HepG2 (cell line): ENCODE data around the gene NOTUM. TPM values are rescaled to one million over a fixed set of nuclear protein-coding genes. Genes with fewer than 3 reads are reported as not detected.

Experiments used
- AGO1 ChIP-seq: fragments of 200-400 bp; formaldehyde crosslinking; IDR thresholded peaks from 2 replicates; pipeline ENCODE4 v1.6.1; 2017; ENCODE audit warnings: mild to moderate bottlenecking, low read depth, low read length, moderate library complexity; ENCODE audit not compliant: poor library complexity, severe bottlenecking
- CBFB ChIP-seq: sonication (generic); formaldehyde crosslinking; IDR thresholded peaks from 2 replicates; pipeline ENCODE4 v1.4.0; 2020; ENCODE audit warnings: missing genetic modification reagents
- HDAC1 ChIP-seq: sonication (generic); formaldehyde crosslinking; IDR thresholded peaks from 2 replicates; pipeline ENCODE4 v1.5.1; 2020; ENCODE audit warnings: mild to moderate bottlenecking, missing genetic modification reagents
- KLF9 ChIP-seq: IDR thresholded peaks from 2 replicates; pipeline ENCODE4 v1.6.1; 2016; ENCODE audit warnings: low read depth
- MAZ ChIP-seq, 2 experiments: sonication (generic) in 1 of 2; formaldehyde crosslinking in 1 of 2; IDR thresholded peaks; 2 replicates each; pipeline versions ENCODE4 v1.5.0 to v1.6.1; 2012 to 2020; ENCODE audit warnings: low read depth in 2 of 2, mild to moderate bottlenecking in 2 of 2, borderline replicate concordance in 1 of 2, improper control_type of control experiment in 1 of 2, low read length in 1 of 2, missing genetic modification reagents in 1 of 2, moderate library complexity in 1 of 2
- MEIS2 ChIP-seq: sonication (generic); formaldehyde crosslinking; IDR thresholded peaks from 2 replicates; pipeline ENCODE4 v1.9.0; 2021; ENCODE audit warnings: mild to moderate bottlenecking, missing genetic modification reagents
- NR3C1 ChIP-seq: sonication (generic); formaldehyde crosslinking; IDR thresholded peaks from 2 replicates; pipeline ENCODE4 v1.4.0; 2020; ENCODE audit warnings: missing genetic modification reagents
- RFXANK ChIP-seq: IDR thresholded peaks from 2 replicates; pipeline ENCODE4 v1.6.1; 2016
- SIN3A ChIP-seq: IDR thresholded peaks from 2 replicates; pipeline ENCODE4 v1.6.1; 2011; ENCODE audit warnings: low read depth, mild to moderate bottlenecking, control low read depth, low read length, borderline replicate concordance
- TMF1 ChIP-seq: sonication (generic); formaldehyde crosslinking; IDR thresholded peaks from 2 replicates; pipeline ENCODE4 v1.8.1; 2022; ENCODE audit warnings: low read depth, missing genetic modification reagents
- UBTF ChIP-seq: sonication (generic); formaldehyde crosslinking; IDR thresholded peaks from 2 replicates; pipeline ENCODE4 v1.4.0; 2020; ENCODE audit warnings: mild to moderate bottlenecking, missing genetic modification reagents
- ZBTB14 ChIP-seq: sonication (generic); formaldehyde crosslinking; IDR thresholded peaks from 2 replicates; pipeline ENCODE4 v1.4.0; 2020; ENCODE audit warnings: missing genetic modification reagents
- ZBTB2 ChIP-seq: sonication (generic); formaldehyde crosslinking; IDR thresholded peaks from 2 replicates; pipeline ENCODE4 v1.8.0; 2022; ENCODE audit warnings: low read depth, missing genetic modification reagents
- ZC3H4 ChIP-seq: sonication (generic); formaldehyde crosslinking; IDR thresholded peaks from 2 replicates; pipeline ENCODE4 v1.4.0; 2020; ENCODE audit warnings: missing genetic modification reagents, borderline replicate concordance
- ZNF280B ChIP-seq: sonication (generic); formaldehyde crosslinking; IDR thresholded peaks from 2 replicates; pipeline ENCODE4 v1.5.0; 2020; ENCODE audit warnings: missing genetic modification reagents, mild to moderate bottlenecking, borderline replicate concordance
- ZNF563 ChIP-seq: sonication (generic); formaldehyde crosslinking; IDR thresholded peaks from 2 replicates; pipeline ENCODE4 v1.8.0; 2022; ENCODE audit warnings: mild to moderate bottlenecking, moderate library complexity, missing genetic modification reagents
- ZNF597 ChIP-seq: sonication (generic); formaldehyde crosslinking; IDR thresholded peaks from 2 replicates; pipeline ENCODE4 v1.5.0; 2020; ENCODE audit warnings: missing genetic modification reagents
- ZNF740 ChIP-seq: sonication (generic); formaldehyde crosslinking; IDR thresholded peaks from 2 replicates; pipeline ENCODE4 v1.4.0; 2020; ENCODE audit warnings: missing genetic modification reagents
- ZNF75D ChIP-seq: sonication (generic); formaldehyde crosslinking; IDR thresholded peaks from 2 replicates; pipeline ENCODE4 v1.8.1; 2023; ENCODE audit warnings: missing genetic modification reagents, mild to moderate bottlenecking, borderline replicate concordance
- ZNF773 ChIP-seq: sonication (generic); formaldehyde crosslinking; IDR thresholded peaks from 2 replicates; pipeline ENCODE4 v1.4.0; 2020; ENCODE audit warnings: missing genetic modification reagents, borderline replicate concordance
- ZNF775 ChIP-seq: sonication (generic); formaldehyde crosslinking; IDR thresholded peaks from 2 replicates; pipeline ENCODE4 v1.4.0; 2020; ENCODE audit warnings: missing genetic modification reagents, mild to moderate bottlenecking, moderate library complexity, borderline replicate concordance
- ZNF883 ChIP-seq: sonication (generic); formaldehyde crosslinking; IDR thresholded peaks from 2 replicates; pipeline ENCODE4 v1.5.1; 2020; ENCODE audit warnings: mild to moderate bottlenecking, missing genetic modification reagents; ENCODE audit errors: not compliant biosample characterization
- polyA plus RNA-seq, 8 experiments: library from polyadenylated mRNA; depleted of rRNA in 3 of 8; stranded (reverse) in 7 of 8; unstranded in 1 of 8; fragments of >200 nt; fragmentation: Illumina TruSeq in 4 of 8; extraction: Trizol in 4 of 8; gene quantifications; 2 replicates each; pipeline versions ENCODE4 v1.2.1 to v1.2.3, GENCODE V29; 2011 to 2016; ENCODE audit warnings: low read depth in 4 of 8, missing spikeins in 1 of 8, mixed read lengths in 1 of 8; ENCODE audit not compliant: insufficient read depth in 1 of 8
- total RNA-seq, 5 experiments: library from RNA; depleted of rRNA; stranded (reverse); fragments of >200 nt; fragmentation: Illumina TruSeq; extraction: Trizol; gene quantifications; 2 replicates each; pipeline ENCODE4 v1.2.3, GENCODE V29; 2016; ENCODE audit warnings: low read depth in 1 of 5

Gene NOTUM
- total and polyA plus RNA-seq, 2 of the 13 experiments (the other 11 are each of a cell fraction or from before 2014, with no cell fraction given) = 150 to 160 TPM

GRCh38 chr17:81961087-81961511, at the start of gene NOTUM (continued):
- TF ChIP-seq ZBTB14 (CRISPR knock-in tag) (no peak), RFXANK (no peak), ZNF775 (no peak), NR3C1 (CRISPR knock-in tag) (no peak), ZC3H4 (CRISPR knock-in tag) (no peak), HDAC1 (CRISPR knock-in tag) (0 out of 2 replicates have a peak, but pooled peaks have one; percentile 5), ZNF563 (no peak), ZNF597 (CRISPR knock-in tag) (no peak), ZNF280B (CRISPR knock-in tag) (no peak), TMF1 (CRISPR knock-in tag) (no peak), UBTF (CRISPR knock-in tag) (peak; percentile 39; the same call in 1 of the 2 replicates), MAZ (IDR thresholded peaks at IDR 0.05; ENCODE audit: borderline replicate concordance, low read depth, low read length) (peak; percentile 83), MAZ (CRISPR knock-in tag; IDR thresholded peaks at IDR 0.05; ENCODE audit: low read depth) (peak; percentile 30; the same call in 1 of the 2 replicates), AGO1 (peak; percentile 17), KLF9 (CRISPR knock-in tag) (no peak), ZNF883 (CRISPR knock-in tag) (no peak), ZNF740 (peak; percentile 98), ZNF75D (CRISPR knock-in tag) (no peak), ZBTB2 (CRISPR knock-in tag) (0 out of 2 replicates have a peak, but pooled peaks have one; percentile 9), ZNF773 (CRISPR knock-in tag) (0 out of 2 replicates have a peak, but pooled peaks have one; percentile 49), CBFB (CRISPR knock-in tag) (peak; percentile 81; the same call in 1 of the 2 replicates), SIN3A (peak; percentile 49; the same call in 1 of the 2 replicates), MEIS2 (CRISPR knock-in tag) (peak; percentile 34; the same call in 1 of the 2 replicates)
